AG09319 (cell line): ENCODE data around the gene HSF4.
"Not testable (repeated sequence)": the region's sequence is repeated elsewhere in the genome, so short reads cannot be mapped to it uniquely, and the experiment has no call there.

Experiments used
- DNase-seq: peaks from one replicate; pipeline ENCODE4 v3.0.0-alpha.2; 2010; ENCODE audit warnings: low read depth; ENCODE audit errors: extremely low read depth
- TF ChIP-seq, protein P1 (sequence below): IDR thresholded peaks from 2 replicates; pipeline ENCODE4 v1.5.1; 2011; ENCODE audit warnings: low read depth, mild to moderate bottlenecking, inconsistent platforms, low read length, moderate library complexity

Gene HSF4

GRCh38 chr16:67164599-67165061 is at the start of gene HSF4:
TSS of gene HSF4 (plus strand) at chr16:67164745. CDS start at chr16:67164812, 67 bp downstream.
- TF ChIP-seq, protein P1, sequence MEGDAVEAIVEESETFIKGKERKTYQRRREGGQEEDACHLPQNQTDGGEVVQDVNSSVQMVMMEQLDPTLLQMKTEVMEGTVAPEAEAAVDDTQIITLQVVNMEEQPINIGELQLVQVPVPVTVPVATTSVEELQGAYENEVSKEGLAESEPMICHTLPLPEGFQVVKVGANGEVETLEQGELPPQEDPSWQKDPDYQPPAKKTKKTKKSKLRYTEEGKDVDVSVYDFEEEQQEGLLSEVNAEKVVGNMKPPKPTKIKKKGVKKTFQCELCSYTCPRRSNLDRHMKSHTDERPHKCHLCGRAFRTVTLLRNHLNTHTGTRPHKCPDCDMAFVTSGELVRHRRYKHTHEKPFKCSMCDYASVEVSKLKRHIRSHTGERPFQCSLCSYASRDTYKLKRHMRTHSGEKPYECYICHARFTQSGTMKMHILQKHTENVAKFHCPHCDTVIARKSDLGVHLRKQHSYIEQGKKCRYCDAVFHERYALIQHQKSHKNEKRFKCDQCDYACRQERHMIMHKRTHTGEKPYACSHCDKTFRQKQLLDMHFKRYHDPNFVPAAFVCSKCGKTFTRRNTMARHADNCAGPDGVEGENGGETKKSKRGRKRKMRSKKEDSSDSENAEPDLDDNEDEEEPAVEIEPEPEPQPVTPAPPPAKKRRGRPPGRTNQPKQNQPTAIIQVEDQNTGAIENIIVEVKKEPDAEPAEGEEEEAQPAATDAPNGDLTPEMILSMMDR = no peak
- no peak for DNase-seq

DNA sequence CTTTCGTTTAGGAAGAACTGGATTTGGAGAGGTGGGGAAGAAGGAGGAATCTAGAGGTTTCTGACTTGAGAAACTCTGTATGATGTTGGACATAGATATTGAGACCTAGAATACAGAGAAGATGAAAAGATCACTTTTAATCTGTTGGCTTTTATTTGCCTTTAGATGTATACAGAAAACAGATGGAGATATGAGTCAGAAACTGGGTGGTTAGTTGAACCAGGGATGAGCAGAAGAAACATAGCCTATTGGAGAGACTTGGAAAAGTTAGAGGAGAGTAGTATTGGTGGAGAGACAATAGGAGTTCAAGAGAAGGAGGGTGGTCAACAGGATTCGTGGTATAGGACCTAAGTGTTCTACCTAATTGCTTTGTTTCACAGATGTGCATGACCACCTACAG is 49.8 kb upstream of the HSF4 start:
- no peak for DNase-seq
- TF ChIP-seq, protein P1 = no peak

DNA sequence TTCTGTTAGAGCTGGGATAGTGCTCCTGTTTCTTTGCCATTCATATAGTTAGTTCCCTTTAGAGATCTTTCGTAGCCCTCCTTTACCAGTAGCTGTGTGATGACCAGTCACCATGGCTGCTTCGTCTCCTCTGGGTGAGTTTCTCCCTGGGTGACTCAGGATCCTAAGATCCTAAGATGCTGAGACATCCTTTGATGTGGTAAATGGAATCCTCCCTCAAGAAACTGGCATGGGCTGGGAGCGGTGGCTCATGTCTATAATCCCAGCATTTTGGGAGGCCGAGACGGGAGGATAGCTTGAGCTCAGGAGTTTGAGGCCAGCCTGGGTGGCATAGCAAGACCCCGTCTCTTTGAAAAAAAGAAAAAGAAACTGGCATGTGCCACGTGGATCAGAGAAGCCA is 48.9 kb upstream of the HSF4 start:
- TF ChIP-seq, protein P1 = no peak
- DNase-seq = no peak

DNA sequence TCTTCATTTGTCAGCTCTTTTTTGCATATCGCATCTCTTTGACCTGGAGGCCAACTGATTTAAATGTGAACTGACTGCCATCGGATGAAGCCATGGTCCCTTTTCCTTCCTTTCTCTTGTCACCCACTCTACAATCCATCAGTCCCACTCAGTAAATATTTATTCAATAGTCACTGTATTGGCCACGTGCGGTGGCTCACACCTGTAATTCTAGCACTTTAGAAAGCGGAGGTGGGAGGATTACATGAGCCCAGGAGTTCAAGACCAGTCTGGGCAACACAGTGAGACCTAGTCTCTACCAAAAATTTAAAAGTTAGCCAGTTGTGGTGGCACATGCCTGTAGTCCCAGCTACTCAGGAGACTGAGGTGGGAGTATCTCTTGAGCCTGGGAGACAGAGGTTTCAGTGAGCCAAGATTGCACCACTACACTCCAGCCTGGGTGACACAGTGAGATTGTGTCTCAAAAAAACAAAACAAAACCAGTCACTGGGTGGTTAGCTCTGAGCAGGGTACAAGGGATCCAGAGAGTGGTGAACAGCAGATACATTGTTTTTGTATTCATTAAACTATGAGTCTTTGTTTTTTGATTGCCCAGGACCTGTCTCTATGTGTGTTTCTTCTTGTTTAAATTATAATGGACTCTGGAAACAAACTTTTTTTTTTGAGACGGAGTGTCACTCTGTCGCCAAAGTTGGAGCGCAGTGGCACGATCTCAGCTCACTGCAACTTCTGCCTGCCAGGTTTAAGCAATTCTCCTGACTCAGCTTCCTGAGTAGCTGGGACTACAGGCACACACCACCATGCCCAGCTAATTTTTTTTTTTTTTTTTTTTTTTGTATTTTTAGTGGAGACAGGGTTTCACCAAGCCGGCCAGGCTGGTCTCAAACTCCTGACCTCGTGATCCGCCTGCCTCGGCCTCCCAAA is 47.9 kb upstream of the HSF4 start:
- DNase-seq = no peak
- TF ChIP-seq, protein P1 = no peak

- DNase-seq = no peak
- TF ChIP-seq, protein P1 = no peak
These were observed 46.8 kb upstream of the HSF4 start for GRCh38 chr16:67117716-67118115.

- TF ChIP-seq, protein P1 = no peak
- DNase-seq = no peak
These were observed 44.5 kb upstream of the HSF4 start for GRCh38 chr16:67120025-67120424.

DNA sequence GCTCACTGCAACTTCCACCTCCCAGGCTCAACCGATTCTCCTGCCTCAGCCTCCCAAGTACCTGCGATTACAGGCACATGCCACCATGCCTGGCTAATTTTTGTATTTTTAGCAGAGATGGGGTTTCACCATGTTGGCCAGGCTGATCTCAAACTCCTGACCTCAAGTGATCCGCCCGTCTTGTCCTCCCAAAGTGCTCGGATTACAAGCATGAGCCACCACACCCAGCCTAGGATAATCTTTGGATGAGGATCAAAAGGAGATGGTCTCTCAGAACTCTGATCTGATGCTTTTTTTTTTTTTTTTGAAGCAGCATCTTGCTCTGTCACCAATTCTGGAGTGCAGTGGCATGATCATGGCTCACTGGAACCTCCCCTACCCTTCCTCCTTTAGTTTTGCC is 41.7 kb upstream of the HSF4 start:
- DNase-seq = not testable (repeated sequence)

- TF ChIP-seq, protein P1 = no peak
- no peak for DNase-seq
These were observed 36.1 kb upstream of the HSF4 start for GRCh38 chr16:67128417-67128816.
